Measurements from ENCODE around the gene C10orf90.

DNA sequence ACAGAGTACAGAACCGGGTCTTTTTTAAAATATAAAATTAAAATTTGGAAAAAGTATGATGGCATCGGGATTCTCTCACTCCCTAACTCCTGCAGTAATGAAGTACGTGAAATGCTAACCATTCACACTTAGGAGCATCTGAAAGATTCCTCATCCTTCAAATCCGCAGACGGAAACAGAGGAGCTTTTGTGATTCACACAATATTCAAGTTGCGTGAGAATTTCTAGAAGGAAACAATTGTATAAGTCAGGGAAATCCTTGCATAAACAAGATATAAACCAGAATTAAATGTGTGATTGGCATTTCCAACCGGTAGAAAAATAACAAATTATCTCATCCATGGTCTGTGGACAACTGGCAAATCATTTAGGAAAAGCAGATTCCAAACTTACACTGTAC lies 179.0 kb downstream of the C10orf90 start:
- TF ChIP-seq, protein P1, sequence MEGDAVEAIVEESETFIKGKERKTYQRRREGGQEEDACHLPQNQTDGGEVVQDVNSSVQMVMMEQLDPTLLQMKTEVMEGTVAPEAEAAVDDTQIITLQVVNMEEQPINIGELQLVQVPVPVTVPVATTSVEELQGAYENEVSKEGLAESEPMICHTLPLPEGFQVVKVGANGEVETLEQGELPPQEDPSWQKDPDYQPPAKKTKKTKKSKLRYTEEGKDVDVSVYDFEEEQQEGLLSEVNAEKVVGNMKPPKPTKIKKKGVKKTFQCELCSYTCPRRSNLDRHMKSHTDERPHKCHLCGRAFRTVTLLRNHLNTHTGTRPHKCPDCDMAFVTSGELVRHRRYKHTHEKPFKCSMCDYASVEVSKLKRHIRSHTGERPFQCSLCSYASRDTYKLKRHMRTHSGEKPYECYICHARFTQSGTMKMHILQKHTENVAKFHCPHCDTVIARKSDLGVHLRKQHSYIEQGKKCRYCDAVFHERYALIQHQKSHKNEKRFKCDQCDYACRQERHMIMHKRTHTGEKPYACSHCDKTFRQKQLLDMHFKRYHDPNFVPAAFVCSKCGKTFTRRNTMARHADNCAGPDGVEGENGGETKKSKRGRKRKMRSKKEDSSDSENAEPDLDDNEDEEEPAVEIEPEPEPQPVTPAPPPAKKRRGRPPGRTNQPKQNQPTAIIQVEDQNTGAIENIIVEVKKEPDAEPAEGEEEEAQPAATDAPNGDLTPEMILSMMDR (IDR thresholded peaks at IDR 0.05), result no peak
- TF ChIP-seq POLR2AphosphoS5 (IDR thresholded peaks at IDR 0.05; ENCODE audit: low read depth, low read length) (no peak), TCF7L2 (IDR thresholded peaks at IDR 0.05; ENCODE audit: low read depth, low read length) (no peak)
- TF ChIP-seq, protein P2, sequence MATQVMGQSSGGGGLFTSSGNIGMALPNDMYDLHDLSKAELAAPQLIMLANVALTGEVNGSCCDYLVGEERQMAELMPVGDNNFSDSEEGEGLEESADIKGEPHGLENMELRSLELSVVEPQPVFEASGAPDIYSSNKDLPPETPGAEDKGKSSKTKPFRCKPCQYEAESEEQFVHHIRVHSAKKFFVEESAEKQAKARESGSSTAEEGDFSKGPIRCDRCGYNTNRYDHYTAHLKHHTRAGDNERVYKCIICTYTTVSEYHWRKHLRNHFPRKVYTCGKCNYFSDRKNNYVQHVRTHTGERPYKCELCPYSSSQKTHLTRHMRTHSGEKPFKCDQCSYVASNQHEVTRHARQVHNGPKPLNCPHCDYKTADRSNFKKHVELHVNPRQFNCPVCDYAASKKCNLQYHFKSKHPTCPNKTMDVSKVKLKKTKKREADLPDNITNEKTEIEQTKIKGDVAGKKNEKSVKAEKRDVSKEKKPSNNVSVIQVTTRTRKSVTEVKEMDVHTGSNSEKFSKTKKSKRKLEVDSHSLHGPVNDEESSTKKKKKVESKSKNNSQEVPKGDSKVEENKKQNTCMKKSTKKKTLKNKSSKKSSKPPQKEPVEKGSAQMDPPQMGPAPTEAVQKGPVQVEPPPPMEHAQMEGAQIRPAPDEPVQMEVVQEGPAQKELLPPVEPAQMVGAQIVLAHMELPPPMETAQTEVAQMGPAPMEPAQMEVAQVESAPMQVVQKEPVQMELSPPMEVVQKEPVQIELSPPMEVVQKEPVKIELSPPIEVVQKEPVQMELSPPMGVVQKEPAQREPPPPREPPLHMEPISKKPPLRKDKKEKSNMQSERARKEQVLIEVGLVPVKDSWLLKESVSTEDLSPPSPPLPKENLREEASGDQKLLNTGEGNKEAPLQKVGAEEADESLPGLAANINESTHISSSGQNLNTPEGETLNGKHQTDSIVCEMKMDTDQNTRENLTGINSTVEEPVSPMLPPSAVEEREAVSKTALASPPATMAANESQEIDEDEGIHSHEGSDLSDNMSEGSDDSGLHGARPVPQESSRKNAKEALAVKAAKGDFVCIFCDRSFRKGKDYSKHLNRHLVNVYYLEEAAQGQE (IDR thresholded peaks at IDR 0.05; ENCODE audit: insufficient read depth in 1 of 2, low read depth in 2 of 2, low read length in 1 of 2), result no peak
